Chondrocyte (in vitro differentiated cells): Measurements from ENCODE around the gene TNS4. TPM values are rescaled to one million over a fixed set of nuclear protein-coding genes. Genes with fewer than 3 reads are reported as not detected.

ENCODE experiments used
- DNase-seq: peaks from one replicate; pipeline ENCODE4 v3.0.0; 2021; ENCODE audit warnings: mixed read lengths, low spot score
- H3K27ac Mint-ChIP-seq: one replicate; pipeline ENCODE4 v1.8.0; 2021; ENCODE audit warnings: mild to moderate bottlenecking, moderate library complexity, mixed read lengths; ENCODE audit not compliant: unreplicated experiment
- H3K27me3 Mint-ChIP-seq: 2 replicates; pipeline ENCODE4 v1.8.0; 2021; ENCODE audit warnings: low read depth, mixed read lengths
- H3K36me3 Mint-ChIP-seq: 2 replicates; pipeline ENCODE4 v1.8.0; 2021; ENCODE audit warnings: low read depth, mixed read lengths
- H3K4me1 Mint-ChIP-seq: 2 replicates; pipeline ENCODE4 v1.8.0; 2021; ENCODE audit warnings: low read depth, mild to moderate bottlenecking, mixed read lengths
- H3K4me3 Mint-ChIP-seq: one replicate; pipeline ENCODE4 v1.8.0; 2021; ENCODE audit warnings: mild to moderate bottlenecking, moderate library complexity, mixed read lengths; ENCODE audit not compliant: unreplicated experiment
- H3K9me3 Mint-ChIP-seq: 2 replicates; pipeline ENCODE4 v1.8.0; 2021; ENCODE audit warnings: low read depth, mixed read lengths
- total RNA-seq: library from RNA; stranded (reverse); gene quantifications from 3 replicates; pipeline ENCODE4 v1.2.1, GENCODE V29; 2021
- TF ChIP-seq, protein P1 (sequence below): fragments of 200-600 bp; sonication (generic); IDR thresholded peaks from 2 replicates; pipeline ENCODE4 v1.5.0; 2021; ENCODE audit warnings: antibody characterized with exemption, mild to moderate bottlenecking, moderate library complexity

Gene TNS4
- total RNA-seq, 1 donor from 2014 or later: not detected

DNA sequence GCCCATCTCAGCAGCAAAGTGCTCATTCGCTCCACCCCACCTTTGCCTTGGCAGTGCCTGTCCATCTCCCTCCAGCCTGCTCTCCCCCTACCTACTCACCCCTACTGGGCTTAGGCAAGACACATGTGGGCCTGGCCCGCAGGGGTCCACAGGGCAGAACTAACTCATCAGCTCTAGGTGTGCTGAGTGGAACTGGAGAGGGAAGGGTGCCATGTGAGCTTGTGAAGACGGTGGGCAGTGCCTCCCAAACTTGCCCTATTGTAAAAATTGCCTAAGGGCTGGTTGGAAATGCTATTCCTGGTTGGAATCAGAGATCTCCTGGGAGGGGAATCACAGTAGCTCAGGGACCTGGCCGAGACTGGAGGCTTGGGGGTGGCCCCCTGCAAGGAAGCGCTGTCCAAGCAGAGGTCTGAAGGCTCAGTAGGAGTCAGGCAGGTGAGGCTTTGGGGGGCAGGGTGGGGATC is 29.1 kb upstream of the TNS4 start:
- Mint-ChIP-seq H3K36me3 (no peaks in the 10 kb centered on the region), H3K27me3 (no peaks in the 10 kb centered on the region), H3K9me3 (peaks cover 4% of the 10 kb centered on the region), H3K27ac (no peak overlapping the region), H3K4me3 (no peak overlapping the region), H3K4me1 (peaks cover 50% of the 10 kb centered on the region)
- TF ChIP-seq, protein P1, sequence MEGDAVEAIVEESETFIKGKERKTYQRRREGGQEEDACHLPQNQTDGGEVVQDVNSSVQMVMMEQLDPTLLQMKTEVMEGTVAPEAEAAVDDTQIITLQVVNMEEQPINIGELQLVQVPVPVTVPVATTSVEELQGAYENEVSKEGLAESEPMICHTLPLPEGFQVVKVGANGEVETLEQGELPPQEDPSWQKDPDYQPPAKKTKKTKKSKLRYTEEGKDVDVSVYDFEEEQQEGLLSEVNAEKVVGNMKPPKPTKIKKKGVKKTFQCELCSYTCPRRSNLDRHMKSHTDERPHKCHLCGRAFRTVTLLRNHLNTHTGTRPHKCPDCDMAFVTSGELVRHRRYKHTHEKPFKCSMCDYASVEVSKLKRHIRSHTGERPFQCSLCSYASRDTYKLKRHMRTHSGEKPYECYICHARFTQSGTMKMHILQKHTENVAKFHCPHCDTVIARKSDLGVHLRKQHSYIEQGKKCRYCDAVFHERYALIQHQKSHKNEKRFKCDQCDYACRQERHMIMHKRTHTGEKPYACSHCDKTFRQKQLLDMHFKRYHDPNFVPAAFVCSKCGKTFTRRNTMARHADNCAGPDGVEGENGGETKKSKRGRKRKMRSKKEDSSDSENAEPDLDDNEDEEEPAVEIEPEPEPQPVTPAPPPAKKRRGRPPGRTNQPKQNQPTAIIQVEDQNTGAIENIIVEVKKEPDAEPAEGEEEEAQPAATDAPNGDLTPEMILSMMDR: no peak
- peak; percentile 34 for DNase-seq

DNA sequence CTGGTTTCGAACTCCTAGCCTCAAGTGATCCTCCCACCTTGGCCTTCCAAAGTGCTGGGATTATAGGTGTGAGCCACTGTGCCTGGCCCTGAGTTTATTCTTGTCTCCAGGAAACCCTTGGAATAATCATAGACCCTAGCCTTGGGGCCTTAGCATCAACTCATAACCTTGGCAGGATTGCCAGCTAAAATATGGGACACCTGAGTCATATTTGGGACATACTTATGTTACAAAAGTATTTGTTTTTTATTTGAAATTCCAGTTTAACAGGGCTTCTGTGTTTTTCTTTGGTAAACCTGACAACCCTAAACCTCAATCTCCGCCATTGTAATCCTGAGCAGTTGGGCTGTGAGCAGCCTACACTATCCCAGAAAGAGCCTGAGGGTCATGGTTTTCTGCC is 28.6 kb upstream of the TNS4 start:
- H3K27ac Mint-ChIP-seq: no peak overlapping the region
- no peak overlapping the region for H3K4me3 Mint-ChIP-seq
- peaks cover 46% of the 10 kb centered on the region for H3K4me1 Mint-ChIP-seq
- peaks cover 10% of the 10 kb centered on the region for H3K9me3 Mint-ChIP-seq
- no peak for DNase-seq
- no peaks in the 10 kb centered on the region for H3K27me3 Mint-ChIP-seq
- H3K36me3 Mint-ChIP-seq: peaks cover 4% of the 10 kb centered on the region
- TF ChIP-seq, protein P1: no peak

- no peak for DNase-seq
- no peaks in the 10 kb centered on the region for H3K27me3 Mint-ChIP-seq
- TF ChIP-seq, protein P1: no peak
- peaks cover 14% of the 10 kb centered on the region for H3K9me3 Mint-ChIP-seq
- no peak overlapping the region for H3K4me3 Mint-ChIP-seq
- H3K27ac Mint-ChIP-seq: no peak overlapping the region
- peaks cover 6% of the 10 kb centered on the region for H3K36me3 Mint-ChIP-seq
- H3K4me1 Mint-ChIP-seq: peaks cover 40% of the 10 kb centered on the region
These were observed 27.4 kb upstream of the TNS4 start for GRCh38 chr17:40528692-40529417.

DNA sequence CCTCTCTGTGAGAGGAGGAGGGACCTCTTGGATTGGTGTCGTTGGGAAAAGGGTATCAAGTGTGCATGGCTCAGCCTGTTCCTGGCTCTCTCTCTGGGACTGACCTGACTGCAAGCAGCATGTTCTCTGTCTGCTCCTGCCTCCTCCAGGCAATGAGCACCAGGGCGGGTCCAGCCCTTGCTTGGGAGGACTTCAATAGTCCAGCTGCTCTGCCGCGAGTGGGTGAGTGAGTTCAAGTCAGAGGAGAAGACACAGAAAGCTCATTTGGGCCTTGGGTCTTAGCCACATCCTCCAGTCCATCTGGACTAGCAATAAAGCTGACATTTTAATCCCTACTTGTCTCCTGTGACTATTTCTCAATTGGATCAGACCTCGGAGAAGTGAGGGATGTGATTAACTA is 25.2 kb upstream of the TNS4 start:
- Mint-ChIP-seq H3K9me3 (peaks cover 14% of the 10 kb centered on the region), H3K4me3 (no peak overlapping the region), H3K27ac (no peak overlapping the region), H3K27me3 (no peaks in the 10 kb centered on the region), H3K36me3 (peaks cover 6% of the 10 kb centered on the region), H3K4me1 (peaks cover 29% of the 10 kb centered on the region)
- TF ChIP-seq, protein P1: no peak
- peak; percentile 52 for DNase-seq

DNA sequence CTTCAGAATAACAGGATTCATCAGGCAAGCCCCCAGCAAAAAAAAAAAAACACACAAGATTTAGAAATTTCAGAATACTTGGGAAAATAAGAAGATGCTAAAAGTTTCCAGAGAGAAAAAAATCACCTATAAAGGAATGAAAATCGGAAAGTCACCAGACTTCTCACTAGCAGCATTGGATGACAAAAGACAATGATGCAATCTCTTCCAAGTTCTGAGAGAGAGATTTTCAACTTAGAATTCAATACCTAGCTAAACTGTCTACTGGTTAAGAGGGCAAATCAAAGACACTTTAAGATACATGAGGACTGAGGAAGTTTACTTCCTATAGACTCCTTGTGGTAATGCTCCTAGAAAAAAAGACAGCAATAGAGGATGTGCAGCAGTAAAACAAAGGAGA is 23.9 kb upstream of the TNS4 start:
- TF ChIP-seq, protein P1: no peak
- H3K27ac Mint-ChIP-seq: no peak overlapping the region
- no peak overlapping the region for H3K4me3 Mint-ChIP-seq
- peaks cover 14% of the 10 kb centered on the region for H3K9me3 Mint-ChIP-seq
- H3K4me1 Mint-ChIP-seq: peaks cover 23% of the 10 kb centered on the region
- no peak for DNase-seq
- peaks cover 6% of the 10 kb centered on the region for H3K36me3 Mint-ChIP-seq
- no peaks in the 10 kb centered on the region for H3K27me3 Mint-ChIP-seq
